Measurements from ENCODE around the gene WNT5A. TPM values are rescaled to one million over a fixed set of nuclear protein-coding genes. Genes with fewer than 3 reads are reported as not detected.

WNT5A gene
- total RNA-seq, 4 donors from 2014 or later = 8.9 to 13.9 (median 9.3) TPM

DNA sequence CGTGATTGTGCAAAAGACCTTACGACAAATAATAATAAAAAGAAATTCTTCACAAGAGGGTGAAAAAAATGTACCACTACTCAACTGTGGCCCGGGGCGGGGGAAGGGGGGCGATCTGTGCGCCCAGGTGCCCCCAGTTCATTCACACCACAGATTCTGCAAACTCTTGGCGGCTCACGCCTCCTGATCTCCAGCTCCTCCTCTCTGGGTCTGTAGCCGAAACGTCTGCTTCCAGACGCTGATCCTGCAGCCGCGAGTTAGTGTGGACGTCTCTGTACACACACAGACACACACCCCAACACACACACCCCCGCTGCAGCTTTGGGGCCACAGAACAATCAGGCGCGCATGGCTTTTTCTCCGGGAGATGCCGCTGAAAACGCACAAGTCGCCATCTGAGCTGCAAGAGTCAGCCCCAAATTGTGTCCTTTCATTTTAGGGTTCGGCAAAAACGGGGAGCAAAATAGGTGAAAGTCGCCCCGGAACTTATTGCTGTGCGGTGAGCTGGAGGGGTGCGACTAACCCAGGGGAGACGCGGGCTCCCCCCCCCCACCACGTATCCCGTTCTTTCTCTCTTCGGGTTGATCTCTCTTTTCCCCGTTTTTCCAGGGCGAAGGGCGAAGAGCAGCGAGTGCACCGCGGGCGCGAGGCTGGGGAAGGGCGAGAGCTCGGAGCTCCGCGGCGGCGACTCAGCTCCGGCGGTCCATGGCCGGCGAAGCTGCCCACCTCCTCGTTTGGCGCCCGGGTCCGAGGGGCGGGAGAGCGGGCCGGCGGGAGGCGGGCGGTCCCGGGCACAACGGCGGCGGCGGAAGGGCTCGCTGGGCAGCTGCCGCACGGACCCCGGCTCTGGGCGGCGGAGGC is 505 bp upstream of the WNT5A start:
- Histone ChIP-seq H3K36me3 (no peaks in the 10 kb centered on the region), H3K27me3 (peaks cover 43% of the 10 kb centered on the region), H3K4me3 (peak overlapping the region; percentile 88), H3K9me3 (no peaks in the 10 kb centered on the region), H3K27ac (peak overlapping the region; percentile 49), H3K4me1 (peaks cover 66% of the 10 kb centered on the region)
- TF ChIP-seq POLR2A (IDR thresholded peaks at IDR 0.05) (no peak), POLR2AphosphoS5 (IDR thresholded peaks at IDR 0.05) (no peak), EP300 (IDR thresholded peaks at IDR 0.05) (no peak)
- TF ChIP-seq, protein P1, sequence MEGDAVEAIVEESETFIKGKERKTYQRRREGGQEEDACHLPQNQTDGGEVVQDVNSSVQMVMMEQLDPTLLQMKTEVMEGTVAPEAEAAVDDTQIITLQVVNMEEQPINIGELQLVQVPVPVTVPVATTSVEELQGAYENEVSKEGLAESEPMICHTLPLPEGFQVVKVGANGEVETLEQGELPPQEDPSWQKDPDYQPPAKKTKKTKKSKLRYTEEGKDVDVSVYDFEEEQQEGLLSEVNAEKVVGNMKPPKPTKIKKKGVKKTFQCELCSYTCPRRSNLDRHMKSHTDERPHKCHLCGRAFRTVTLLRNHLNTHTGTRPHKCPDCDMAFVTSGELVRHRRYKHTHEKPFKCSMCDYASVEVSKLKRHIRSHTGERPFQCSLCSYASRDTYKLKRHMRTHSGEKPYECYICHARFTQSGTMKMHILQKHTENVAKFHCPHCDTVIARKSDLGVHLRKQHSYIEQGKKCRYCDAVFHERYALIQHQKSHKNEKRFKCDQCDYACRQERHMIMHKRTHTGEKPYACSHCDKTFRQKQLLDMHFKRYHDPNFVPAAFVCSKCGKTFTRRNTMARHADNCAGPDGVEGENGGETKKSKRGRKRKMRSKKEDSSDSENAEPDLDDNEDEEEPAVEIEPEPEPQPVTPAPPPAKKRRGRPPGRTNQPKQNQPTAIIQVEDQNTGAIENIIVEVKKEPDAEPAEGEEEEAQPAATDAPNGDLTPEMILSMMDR (IDR thresholded peaks at IDR 0.05) = no peak
- WGBS = under 1% methylated on average over 28 of the region's 71 CpGs
- DNase-seq (ENCODE audit: low spot score in 2 of 2) = peak in 1 of 2 donors; percentile 56

DNA sequence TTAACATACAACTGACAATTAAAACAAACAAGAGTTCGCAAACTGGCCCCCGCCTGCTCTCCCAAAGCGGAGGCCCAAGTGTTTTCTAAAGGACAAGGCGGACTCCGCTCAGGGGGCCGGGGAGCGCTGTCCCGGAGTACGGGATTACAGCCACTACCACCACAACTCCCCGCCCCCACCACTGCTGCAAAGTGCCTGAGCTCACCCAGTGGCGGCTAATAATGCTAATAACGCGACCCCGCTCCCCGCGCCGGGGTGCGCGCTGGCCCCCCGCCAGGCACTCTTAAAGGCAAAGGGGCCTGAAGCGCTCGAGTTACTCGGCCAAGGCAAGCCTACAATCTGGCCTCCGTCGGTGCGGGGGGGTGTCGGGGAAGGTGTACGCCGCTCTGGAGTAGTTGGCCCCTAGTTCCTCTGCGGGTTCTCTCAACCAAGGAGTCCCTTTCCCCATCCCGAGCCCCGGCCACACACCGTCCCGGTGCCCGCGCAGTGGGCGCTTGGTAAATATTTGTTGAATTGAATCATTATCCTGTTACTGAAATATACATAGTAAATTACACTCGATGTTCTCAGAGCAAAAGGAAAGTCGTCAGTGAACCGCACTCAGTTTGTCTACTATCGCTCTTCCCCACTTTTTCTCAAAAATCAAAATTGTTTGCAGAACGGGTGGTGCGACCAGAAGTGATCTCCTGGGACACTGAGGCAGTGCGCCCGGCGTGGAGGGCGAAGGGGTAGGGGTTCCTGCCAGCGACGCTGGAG is 827 bp downstream of the WNT5A start:
- H3K27ac ChIP-seq = peak overlapping the region; percentile 42
- TF ChIP-seq EP300 (IDR thresholded peaks at IDR 0.05) = no peak
- no peak for TF ChIP-seq POLR2A (IDR thresholded peaks at IDR 0.05)
- TF ChIP-seq POLR2AphosphoS5 (IDR thresholded peaks at IDR 0.05) = no peak
- TF ChIP-seq, protein P1 (IDR thresholded peaks at IDR 0.05) = no peak
- WGBS = 3% methylated on average over 26 of the region's 49 CpGs
- no peaks in the 10 kb centered on the region for H3K36me3 ChIP-seq
- peak overlapping the region; percentile 88 for H3K4me3 ChIP-seq
- no peaks in the 10 kb centered on the region for H3K9me3 ChIP-seq
- H3K4me1 ChIP-seq = peaks cover 74% of the 10 kb centered on the region
- peak in 1 of 2 donors; percentile 58 for DNase-seq (ENCODE audit: low spot score in 2 of 2)
- peaks cover 54% of the 10 kb centered on the region for H3K27me3 ChIP-seq

DNA sequence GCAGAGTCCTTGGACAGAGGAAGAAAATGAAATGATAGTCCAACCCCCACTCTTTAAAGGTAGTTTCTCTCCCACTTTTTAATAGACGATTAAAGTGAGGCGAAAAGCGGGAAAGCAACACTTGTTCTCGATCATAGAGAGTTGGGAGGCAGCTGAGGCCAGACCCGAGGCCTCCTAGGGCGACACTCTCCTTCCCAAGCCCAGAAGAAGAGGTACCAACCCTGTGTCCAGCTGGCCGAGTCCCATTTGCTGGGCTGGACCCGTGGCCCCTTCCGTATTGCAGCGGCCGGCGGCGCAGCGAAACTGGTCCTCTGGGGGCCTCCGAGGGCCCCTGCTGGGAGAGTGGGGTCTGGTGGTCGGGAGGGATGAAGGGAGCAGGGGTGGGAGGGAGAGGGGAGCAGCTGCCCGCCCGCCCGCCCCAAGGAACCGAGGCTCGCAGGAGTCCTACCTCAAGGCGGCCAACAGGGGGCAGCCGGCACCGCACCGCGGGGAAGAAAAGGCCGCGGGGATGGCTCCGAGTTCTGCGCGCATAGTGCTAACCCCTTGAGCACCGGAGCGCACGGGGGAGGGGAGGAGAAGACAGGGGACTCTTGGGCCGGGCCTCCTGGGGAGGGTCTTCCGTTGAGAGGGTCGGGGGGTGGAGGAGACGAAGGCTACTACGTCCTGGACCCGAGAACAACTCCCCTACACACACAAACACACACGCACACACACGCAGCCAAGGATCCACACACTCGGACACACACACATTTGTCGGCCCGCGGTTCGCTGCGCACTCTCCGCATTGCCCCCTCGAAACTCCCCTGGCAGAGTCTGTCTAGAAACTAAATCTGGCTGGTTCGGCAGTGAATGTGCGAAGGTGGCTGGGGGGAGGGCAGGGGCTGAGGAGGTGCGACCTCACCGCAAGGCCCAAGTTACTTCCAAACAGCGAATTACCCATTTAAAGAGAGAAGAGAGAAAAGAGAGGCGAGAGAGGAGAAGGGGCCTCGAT is 2.0 kb downstream of the WNT5A start:
- peak overlapping the region; percentile 88 for H3K4me3 ChIP-seq
- peaks cover 54% of the 10 kb centered on the region for H3K27me3 ChIP-seq
- peak in 1 of 2 donors; percentile 77 for DNase-seq (ENCODE audit: low spot score in 2 of 2)
- H3K27ac ChIP-seq = no peak overlapping the region
- H3K4me1 ChIP-seq = peaks cover 71% of the 10 kb centered on the region
- H3K36me3 ChIP-seq = no peaks in the 10 kb centered on the region
- H3K9me3 ChIP-seq = no peaks in the 10 kb centered on the region
- 16% methylated on average over 46 of the region's 57 CpGs for WGBS
- no peak for TF ChIP-seq EP300 (IDR thresholded peaks at IDR 0.05)
- TF ChIP-seq, protein P1 (IDR thresholded peaks at IDR 0.05) = peak in 1 of 2 donors; percentile 92

DNA sequence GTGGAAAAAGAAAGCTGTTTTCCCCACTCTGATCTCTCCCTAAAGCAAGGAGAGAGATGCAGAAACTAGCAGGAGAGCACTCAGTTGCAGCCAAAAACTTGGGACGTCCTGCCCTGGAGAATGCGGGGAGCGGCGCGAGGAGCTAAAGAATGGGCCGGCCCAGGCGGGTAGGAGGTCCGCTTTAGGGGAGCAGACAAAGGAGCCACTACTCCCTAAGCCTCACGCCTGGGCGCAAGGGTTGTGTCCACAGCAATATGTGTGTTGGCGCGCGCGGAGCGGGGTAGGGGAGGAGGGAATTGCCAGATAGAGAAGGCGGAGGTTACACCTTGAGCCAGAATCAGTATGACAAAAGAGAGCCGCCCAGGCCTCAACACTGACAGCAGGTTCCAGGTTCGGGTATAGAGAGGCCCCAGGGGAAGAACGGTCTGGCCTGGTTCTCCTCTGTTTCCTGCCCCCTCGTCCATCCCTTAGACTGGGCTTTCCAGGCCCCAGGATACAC is 2.9 kb downstream of the WNT5A start:
- TF ChIP-seq POLR2AphosphoS5 (IDR thresholded peaks at IDR 0.05) (no peak), POLR2A (IDR thresholded peaks at IDR 0.05) (no peak), EP300 (IDR thresholded peaks at IDR 0.05) (no peak)
- TF ChIP-seq, protein P1 (IDR thresholded peaks at IDR 0.05) = no peak
- H3K4me3 ChIP-seq = no peak overlapping the region
- H3K27me3 ChIP-seq = peaks cover 47% of the 10 kb centered on the region
- H3K36me3 ChIP-seq = no peaks in the 10 kb centered on the region
- 80% methylated on average over 20 of the region's 20 CpGs for WGBS
- no peaks in the 10 kb centered on the region for H3K9me3 ChIP-seq
- peaks cover 62% of the 10 kb centered on the region for H3K4me1 ChIP-seq
- no peak overlapping the region for H3K27ac ChIP-seq
- peak in 1 of 2 donors; percentile 62 for DNase-seq (ENCODE audit: low spot score in 2 of 2)
